Measurements from ENCODE around the gene NDUFAF4. TPM values are rescaled to one million over a fixed set of nuclear protein-coding genes. Genes with fewer than 3 reads are reported as not detected.

NDUFAF4 gene
- total RNA-seq, 1 donor from 2014 or later: 28.4 TPM

DNA sequence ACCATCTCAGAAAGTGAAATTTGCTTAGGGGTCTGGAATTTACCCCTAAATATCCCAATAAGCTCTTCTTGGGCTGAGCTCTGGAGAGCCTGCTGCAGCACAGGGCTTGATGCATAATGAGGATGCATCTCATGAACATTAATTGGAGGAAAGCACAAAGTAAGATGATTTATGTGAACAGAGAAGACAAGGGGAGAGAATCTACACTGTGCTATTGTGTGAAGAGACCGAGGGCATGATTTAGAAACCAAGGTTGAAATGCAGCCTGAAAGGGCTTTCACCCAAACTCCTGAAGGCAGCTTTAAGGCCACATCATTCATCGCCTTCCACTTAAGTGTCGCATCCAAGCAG is 32.7 kb downstream of the NDUFAF4 start:
- Mint-ChIP-seq H3K27me3 (peaks cover 26% of the 10 kb centered on the region), H3K9me3 (ENCODE audit: low read depth) (no peaks in the 10 kb centered on the region), H3K36me3 (ENCODE audit: insufficient read depth) (no peaks in the 10 kb centered on the region), H3K4me3 (ENCODE audit: low read depth) (no peak overlapping the region), H3K4me1 (ENCODE audit: low read depth) (no peaks in the 10 kb centered on the region), H3K27ac (no peak overlapping the region)
- no peak for DNase-seq (ENCODE audit: low spot score, unreplicated experiment)
- TF ChIP-seq, protein P1, sequence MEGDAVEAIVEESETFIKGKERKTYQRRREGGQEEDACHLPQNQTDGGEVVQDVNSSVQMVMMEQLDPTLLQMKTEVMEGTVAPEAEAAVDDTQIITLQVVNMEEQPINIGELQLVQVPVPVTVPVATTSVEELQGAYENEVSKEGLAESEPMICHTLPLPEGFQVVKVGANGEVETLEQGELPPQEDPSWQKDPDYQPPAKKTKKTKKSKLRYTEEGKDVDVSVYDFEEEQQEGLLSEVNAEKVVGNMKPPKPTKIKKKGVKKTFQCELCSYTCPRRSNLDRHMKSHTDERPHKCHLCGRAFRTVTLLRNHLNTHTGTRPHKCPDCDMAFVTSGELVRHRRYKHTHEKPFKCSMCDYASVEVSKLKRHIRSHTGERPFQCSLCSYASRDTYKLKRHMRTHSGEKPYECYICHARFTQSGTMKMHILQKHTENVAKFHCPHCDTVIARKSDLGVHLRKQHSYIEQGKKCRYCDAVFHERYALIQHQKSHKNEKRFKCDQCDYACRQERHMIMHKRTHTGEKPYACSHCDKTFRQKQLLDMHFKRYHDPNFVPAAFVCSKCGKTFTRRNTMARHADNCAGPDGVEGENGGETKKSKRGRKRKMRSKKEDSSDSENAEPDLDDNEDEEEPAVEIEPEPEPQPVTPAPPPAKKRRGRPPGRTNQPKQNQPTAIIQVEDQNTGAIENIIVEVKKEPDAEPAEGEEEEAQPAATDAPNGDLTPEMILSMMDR (IDR thresholded peaks at IDR 0.05; ENCODE audit: unreplicated experiment): no peak

DNA sequence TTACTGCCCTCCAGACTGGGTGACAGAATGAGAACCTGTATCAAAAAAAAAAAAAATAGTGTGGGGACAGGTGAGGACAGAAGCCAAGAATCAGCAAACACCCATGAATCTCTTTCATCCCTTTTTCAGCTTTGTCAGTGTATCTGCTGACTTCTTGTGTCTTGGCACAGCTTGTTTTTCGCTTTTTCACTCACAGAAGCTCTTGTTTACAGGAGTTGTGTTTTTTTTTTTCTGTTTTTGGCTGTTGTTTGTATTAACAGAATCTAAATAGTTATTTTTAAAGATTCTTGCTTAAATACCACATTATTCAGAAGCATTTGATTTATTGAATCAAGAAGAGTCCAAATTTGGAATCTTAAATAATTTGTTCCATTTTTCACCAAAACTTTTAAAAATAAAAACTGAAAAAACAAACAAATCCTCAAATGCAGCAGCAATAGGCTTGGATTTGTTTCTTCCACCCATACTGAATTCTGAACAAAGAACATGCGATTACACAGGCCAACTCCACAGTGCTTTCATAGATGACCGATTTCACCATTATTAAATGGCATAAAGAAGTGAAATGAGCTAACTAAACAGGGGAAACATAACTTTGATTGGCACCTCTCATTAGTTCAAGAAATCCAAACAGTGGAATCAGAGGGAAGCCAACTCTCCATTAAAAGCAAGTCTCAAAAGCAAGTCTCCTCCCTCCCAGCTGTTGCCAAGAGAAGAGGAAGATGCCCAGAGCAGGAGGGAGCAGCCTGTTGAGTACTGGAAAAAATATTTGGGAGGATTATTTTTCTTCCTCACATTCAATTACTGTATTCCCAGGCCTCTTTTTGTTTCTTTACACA is 33.3 kb downstream of the NDUFAF4 start:
- H3K4me3 Mint-ChIP-seq (ENCODE audit: low read depth): no peak overlapping the region
- no peak overlapping the region for H3K27ac Mint-ChIP-seq
- peaks cover 28% of the 10 kb centered on the region for H3K27me3 Mint-ChIP-seq
- TF ChIP-seq, protein P1 (IDR thresholded peaks at IDR 0.05; ENCODE audit: unreplicated experiment): no peak
- no peaks in the 10 kb centered on the region for H3K4me1 Mint-ChIP-seq (ENCODE audit: low read depth)
- H3K9me3 Mint-ChIP-seq (ENCODE audit: low read depth): no peaks in the 10 kb centered on the region
- no peaks in the 10 kb centered on the region for H3K36me3 Mint-ChIP-seq (ENCODE audit: insufficient read depth)
- no peak for DNase-seq (ENCODE audit: low spot score, unreplicated experiment)

DNA sequence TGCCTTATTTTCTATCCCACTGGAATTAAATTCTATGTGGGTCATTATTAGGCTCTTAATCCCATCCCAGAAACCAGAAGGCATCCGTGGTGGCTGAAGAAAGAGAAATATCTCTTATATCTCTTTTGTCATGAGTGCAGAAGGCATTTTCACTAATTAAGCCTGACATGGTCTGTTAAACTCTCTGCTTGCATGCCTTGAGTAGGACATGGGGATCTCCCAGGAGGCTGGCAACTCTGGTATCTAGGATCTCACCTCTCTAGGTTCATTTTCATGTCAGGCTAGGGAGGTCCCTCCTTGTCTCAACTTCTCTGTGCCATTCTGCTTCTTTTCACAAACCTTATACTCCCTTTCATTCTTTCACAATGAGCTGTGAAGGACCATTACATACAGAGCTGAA is 35.1 kb downstream of the NDUFAF4 start:
- TF ChIP-seq, protein P1 (IDR thresholded peaks at IDR 0.05; ENCODE audit: unreplicated experiment): no peak
- Mint-ChIP-seq H3K36me3 (ENCODE audit: insufficient read depth) (no peaks in the 10 kb centered on the region), H3K27ac (no peak overlapping the region), H3K27me3 (peaks cover 34% of the 10 kb centered on the region), H3K4me3 (ENCODE audit: low read depth) (no peak overlapping the region), H3K9me3 (ENCODE audit: low read depth) (no peaks in the 10 kb centered on the region), H3K4me1 (ENCODE audit: low read depth) (no peaks in the 10 kb centered on the region)
- no peak for DNase-seq (ENCODE audit: low spot score, unreplicated experiment)

DNA sequence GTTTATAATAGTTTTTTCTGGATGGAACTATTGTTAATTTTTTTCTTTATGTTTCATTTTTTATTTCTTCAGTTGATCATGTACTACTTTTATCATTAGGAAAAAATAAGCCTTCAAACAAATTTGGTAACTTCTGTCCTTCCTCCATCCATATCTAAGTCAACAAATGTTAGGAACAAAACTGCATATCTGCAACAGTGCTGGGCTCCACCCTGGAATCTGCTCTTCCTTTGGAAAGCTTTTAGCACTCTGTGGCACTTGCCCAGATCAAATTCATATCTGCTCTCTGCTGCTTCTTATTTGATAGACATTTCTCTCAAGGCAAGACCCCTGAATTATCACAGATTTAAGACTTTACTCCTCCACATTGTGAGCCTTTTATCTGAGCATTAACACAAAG is 36.1 kb downstream of the NDUFAF4 start:
- TF ChIP-seq, protein P1 (IDR thresholded peaks at IDR 0.05; ENCODE audit: unreplicated experiment): no peak
- Mint-ChIP-seq H3K27me3 (peaks cover 35% of the 10 kb centered on the region), H3K27ac (no peak overlapping the region), H3K4me1 (ENCODE audit: low read depth) (no peaks in the 10 kb centered on the region), H3K9me3 (ENCODE audit: low read depth) (no peaks in the 10 kb centered on the region), H3K4me3 (ENCODE audit: low read depth) (no peak overlapping the region), H3K36me3 (ENCODE audit: insufficient read depth) (no peaks in the 10 kb centered on the region)
- DNase-seq (ENCODE audit: low spot score, unreplicated experiment): no peak

- Mint-ChIP-seq H3K27ac (no peak overlapping the region), H3K36me3 (ENCODE audit: insufficient read depth) (no peaks in the 10 kb centered on the region), H3K9me3 (ENCODE audit: low read depth) (peaks cover 11% of the 10 kb centered on the region), H3K4me3 (ENCODE audit: low read depth) (no peak overlapping the region), H3K27me3 (peaks cover 18% of the 10 kb centered on the region), H3K4me1 (ENCODE audit: low read depth) (no peaks in the 10 kb centered on the region)
- no peak for DNase-seq (ENCODE audit: low spot score, unreplicated experiment)
- TF ChIP-seq, protein P1 (IDR thresholded peaks at IDR 0.05; ENCODE audit: unreplicated experiment): no peak
Observed at GRCh38 chr6:96856856-96857255, 40.8 kb downstream of the NDUFAF4 start.

All from progenitor cell of endocrine pancreas (in vitro differentiated cells).